Measurements from ENCODE around the gene WDR82.
A peak's percentile ranks its signal among the peaks of the same experiment; 100 is the strongest.

The WDR82 gene

GRCh38 chr3:52306978-52307377, 28.5 kb upstream of the WDR82 start:
- DNase-seq, result no peak

GRCh38 chr3:52305926-52306325, 27.5 kb upstream of the WDR82 start:
- DNase-seq, result no peak

- DNase-seq, result peak; percentile 44 to 64 (median 61)
Observed at GRCh38 chr3:52303811-52304210, 25.4 kb upstream of the WDR82 start.

GRCh38 chr3:52302426-52303145, 24.1 kb upstream of the WDR82 start:
- no peak for DNase-seq

GRCh38 chr3:52299879-52300611, 21.6 kb upstream of the WDR82 start:
- peak; percentile 75 to 87 (median 79) for DNase-seq

- no peak for DNase-seq
Observed at GRCh38 chr3:52299247-52299878, 20.9 kb upstream of the WDR82 start.

GRCh38 chr3:52298149-52299098, 20.0 kb upstream of the WDR82 start:
- DNase-seq, result no peak

GRCh38 chr3:52297242-52298148, 19.0 kb upstream of the WDR82 start:
- peak in 1 of 3 donors; percentile 34 for DNase-seq

GRCh38 chr3:52295671-52296208, 17.3 kb upstream of the WDR82 start:
- DNase-seq, result no peak

GRCh38 chr3:52294320-52295150, 16.1 kb upstream of the WDR82 start:
- DNase-seq, result no peak

GRCh38 chr3:52293491-52294319, 15.3 kb upstream of the WDR82 start:
- DNase-seq, result no peak

- DNase-seq, result no peak
Observed at GRCh38 chr3:52292247-52293065, 14.0 kb upstream of the WDR82 start.

GRCh38 chr3:52291508-52292181, 13.2 kb upstream of the WDR82 start:
- peak; percentile 48 to 67 (median 49) for DNase-seq

GRCh38 chr3:52290596-52291507, 12.4 kb upstream of the WDR82 start:
- DNase-seq, result no peak

GRCh38 chr3:52289747-52290595, 11.5 kb upstream of the WDR82 start:
- DNase-seq, result no peak

- DNase-seq, result no peak
Observed at GRCh38 chr3:52289338-52289746, 10.9 kb upstream of the WDR82 start.
